Thyroid gland (tissue), 4 donors: Measurements from ENCODE around the gene PLCL1. TPM values are rescaled to one million over a fixed set of nuclear protein-coding genes. Genes with fewer than 3 reads are reported as not detected.

ENCODE experiments used
- DNase-seq, 2 donors: peaks; one replicate each; pipeline ENCODE4 v3.0.0-alpha.2; 2019
- H3K27ac ChIP-seq, 3 donors: fragments of 200-600 bp; sonication (generic); 1 replicate in 2 of 3; 2 replicates in 1 of 3; pipeline ENCODE4 v1.5.1; 2016 to 2019; ENCODE audit warnings: mild to moderate bottlenecking in 1 of 3, moderate library complexity in 1 of 3
- H3K27me3 ChIP-seq: fragments of 200-600 bp; sonication (generic); one replicate; pipeline ENCODE4 v1.5.1; 2019
- H3K36me3 ChIP-seq, 2 donors: fragments of 200-600 bp; sonication (generic); one replicate each; pipeline ENCODE4 v1.5.1; 2016 to 2019
- H3K4me1 ChIP-seq, 2 donors: fragments of 200-600 bp; sonication (generic); one replicate each; pipeline ENCODE4 v1.5.1; 2017 to 2019
- H3K4me3 ChIP-seq, 3 donors: fragments of 200-600 bp; sonication (generic); replicated peaks in 1 of 3; 1 replicate in 2 of 3; 2 replicates in 1 of 3; pipeline ENCODE4 v1.5.1; 2016; ENCODE audit warnings: mild to moderate bottlenecking in 1 of 3
- H3K9me3 ChIP-seq: fragments of 200-600 bp; sonication (generic); one replicate; pipeline ENCODE4 v1.5.1; 2017
- POLR2A ChIP-seq, 2 donors: fragments of 450-650 bp; IDR thresholded peaks; one replicate each; pipeline ENCODE4 v1.6.1; 2017; ENCODE audit warnings: antibody characterized with exemption in 2 of 2, mild to moderate bottlenecking in 2 of 2, moderate library complexity in 1 of 2
- WGBS, 2 donors: methylation state at CpG; one replicate each; pipeline ENCODE4 v1.1.5; 2017; 5-methylcytosine and 5-hydroxymethylcytosine counted together
- intact Hi-C: fragments of 100-400 bp; cut with DNase I; formaldehyde crosslinking; loops from one replicate; pipeline ENCODE4 v1.15.1; 2023
- total RNA-seq, 4 donors: library from RNA; depleted of rRNA; stranded (reverse); fragments of >200 nt; gene quantifications; one replicate each; pipeline ENCODE4 v1.2.3, GENCODE V29; 2016
- TF ChIP-seq, protein P1 (sequence below), 6 experiments: fragments of 200-600 bp in 3 of 6; fragments of 450-650 bp in 3 of 6; sonication (generic) in 3 of 6; IDR thresholded peaks; one replicate each; pipeline ENCODE4 v1.5.1; 2016 to 2019; ENCODE audit warnings: antibody characterized with exemption in 6 of 6, mild to moderate bottlenecking in 2 of 6, inconsistent platforms in 1 of 6, moderate library complexity in 1 of 6

Gene PLCL1
- total RNA-seq, 4 donors from 2014 or later = 9.1 to 11.8 (median 9.9) TPM

DNA sequence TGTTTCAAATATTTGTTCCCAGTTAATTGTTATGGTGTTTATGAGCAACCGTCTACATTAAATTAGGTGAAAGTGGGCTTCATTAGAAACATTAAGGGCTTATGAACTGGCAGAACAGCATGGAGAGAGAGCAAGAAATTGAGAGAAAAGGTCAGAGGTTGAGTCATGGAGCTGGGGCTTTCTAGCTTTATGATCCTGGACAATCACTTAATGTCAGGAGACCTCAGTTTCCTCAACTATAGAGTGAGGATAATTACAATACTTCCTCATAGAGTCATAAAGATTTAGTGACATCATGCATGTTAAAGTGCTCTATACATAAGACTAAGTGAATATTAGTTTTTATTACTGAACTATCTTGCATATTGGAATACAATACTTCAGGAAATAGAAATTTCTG lies 83.9 kb downstream of the PLCL1 start:
- Histone ChIP-seq H3K4me3 (no peak overlapping the region), H3K27me3 (no peaks in the 10 kb centered on the region), H3K4me1 (no peaks in the 10 kb centered on the region), H3K27ac (no peak overlapping the region), H3K36me3 (no peaks in the 10 kb centered on the region), H3K9me3 (no peaks in the 10 kb centered on the region)
- no peak for TF ChIP-seq POLR2A (IDR thresholded peaks at IDR 0.05)
- TF ChIP-seq, protein P1, sequence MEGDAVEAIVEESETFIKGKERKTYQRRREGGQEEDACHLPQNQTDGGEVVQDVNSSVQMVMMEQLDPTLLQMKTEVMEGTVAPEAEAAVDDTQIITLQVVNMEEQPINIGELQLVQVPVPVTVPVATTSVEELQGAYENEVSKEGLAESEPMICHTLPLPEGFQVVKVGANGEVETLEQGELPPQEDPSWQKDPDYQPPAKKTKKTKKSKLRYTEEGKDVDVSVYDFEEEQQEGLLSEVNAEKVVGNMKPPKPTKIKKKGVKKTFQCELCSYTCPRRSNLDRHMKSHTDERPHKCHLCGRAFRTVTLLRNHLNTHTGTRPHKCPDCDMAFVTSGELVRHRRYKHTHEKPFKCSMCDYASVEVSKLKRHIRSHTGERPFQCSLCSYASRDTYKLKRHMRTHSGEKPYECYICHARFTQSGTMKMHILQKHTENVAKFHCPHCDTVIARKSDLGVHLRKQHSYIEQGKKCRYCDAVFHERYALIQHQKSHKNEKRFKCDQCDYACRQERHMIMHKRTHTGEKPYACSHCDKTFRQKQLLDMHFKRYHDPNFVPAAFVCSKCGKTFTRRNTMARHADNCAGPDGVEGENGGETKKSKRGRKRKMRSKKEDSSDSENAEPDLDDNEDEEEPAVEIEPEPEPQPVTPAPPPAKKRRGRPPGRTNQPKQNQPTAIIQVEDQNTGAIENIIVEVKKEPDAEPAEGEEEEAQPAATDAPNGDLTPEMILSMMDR (IDR thresholded peaks at IDR 0.05) = no peak
- intact Hi-C loops = no loop called here
- DNase-seq = no peak
- 91% methylated on average over 1 of the region's 1 CpG for WGBS, 2 donors

DNA sequence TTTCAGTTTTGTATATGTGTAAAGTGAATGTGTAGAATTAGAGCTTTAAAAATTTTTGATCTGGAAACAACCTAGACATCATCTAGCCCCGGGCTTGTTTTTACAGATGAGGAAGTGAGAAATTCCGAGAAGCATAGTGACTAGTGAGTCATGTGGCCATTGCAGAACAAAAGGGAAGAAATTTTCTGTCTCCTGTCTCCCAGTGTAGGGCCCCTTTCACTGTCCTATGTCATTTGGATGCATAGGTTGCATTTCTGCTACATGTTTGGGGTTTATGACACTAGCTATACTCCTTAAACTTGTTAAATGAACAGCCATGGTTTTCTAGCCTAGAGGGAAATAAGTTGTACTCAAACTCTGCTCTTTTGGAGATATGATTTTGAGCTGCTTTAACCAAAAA lies 84.6 kb downstream of the PLCL1 start:
- no peaks in the 10 kb centered on the region for H3K4me1 ChIP-seq
- no peaks in the 10 kb centered on the region for H3K36me3 ChIP-seq
- TF ChIP-seq, protein P1 (IDR thresholded peaks at IDR 0.05) = no peak
- no peak overlapping the region for H3K4me3 ChIP-seq
- H3K9me3 ChIP-seq = no peaks in the 10 kb centered on the region
- 52 to 57% methylated on average over 2 of the region's 2 CpGs for WGBS, 2 donors
- H3K27me3 ChIP-seq = no peaks in the 10 kb centered on the region
- intact Hi-C loops = no loop called here
- no peak for DNase-seq
- H3K27ac ChIP-seq = no peak overlapping the region

DNA sequence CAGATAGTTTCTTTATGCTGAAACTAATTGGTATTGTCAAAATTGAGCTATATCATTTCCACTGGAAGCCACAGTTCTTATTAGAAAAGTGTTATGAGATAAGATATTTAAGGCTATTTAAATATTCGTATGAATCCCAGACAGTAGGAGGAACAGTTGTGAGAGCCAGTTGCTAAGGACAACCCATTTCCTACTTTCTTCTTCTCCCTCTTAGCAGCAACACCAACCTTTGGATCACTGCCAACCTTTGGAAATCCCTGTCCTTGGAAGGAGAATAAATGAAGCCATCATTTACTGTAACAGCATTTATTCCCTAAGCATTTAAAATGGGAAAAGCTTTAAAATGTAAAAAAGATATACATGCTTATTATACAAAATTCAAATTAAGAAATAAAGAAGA lies 85.8 kb downstream of the PLCL1 start:
- H3K36me3 ChIP-seq = no peaks in the 10 kb centered on the region
- H3K9me3 ChIP-seq = no peaks in the 10 kb centered on the region
- TF ChIP-seq, protein P1 (IDR thresholded peaks at IDR 0.05) = no peak
- no peak for TF ChIP-seq POLR2A (IDR thresholded peaks at IDR 0.05)
- no peaks in the 10 kb centered on the region for H3K4me1 ChIP-seq
- WGBS, 2 donors = 38 to 49% methylated on average over 1 of the region's 1 CpG
- DNase-seq = no peak
- H3K4me3 ChIP-seq = no peak overlapping the region
- H3K27me3 ChIP-seq = no peaks in the 10 kb centered on the region
- no peak overlapping the region for H3K27ac ChIP-seq
- intact Hi-C loops = no loop called here

DNA sequence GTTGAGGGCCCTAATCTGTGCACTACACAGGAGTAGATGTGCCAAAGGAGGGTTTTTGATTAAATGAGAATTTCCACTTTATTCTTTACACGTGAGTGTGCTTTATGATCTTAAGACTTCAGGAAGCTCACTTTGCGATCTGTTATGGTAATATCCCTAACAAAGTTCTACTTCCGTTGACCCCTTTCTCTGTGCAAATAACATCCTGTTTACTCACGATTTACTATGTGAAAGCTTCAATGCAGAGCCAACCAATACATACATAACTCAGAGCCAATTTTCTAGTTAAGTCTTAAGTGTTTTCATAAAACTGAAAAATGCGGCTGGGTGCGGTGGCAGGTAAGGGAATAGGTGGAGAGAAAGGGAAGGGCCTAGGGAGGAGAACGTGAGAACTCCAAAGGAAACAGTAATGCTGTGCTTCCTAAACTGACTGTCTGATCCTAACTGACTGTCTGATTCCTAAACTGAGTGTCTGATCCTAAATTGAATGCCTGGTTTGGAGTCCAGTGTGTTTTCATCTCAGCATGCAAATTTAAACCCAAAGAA lies 87.6 kb downstream of the PLCL1 start:
- Histone ChIP-seq H3K4me3 (no peak overlapping the region), H3K36me3 (no peaks in the 10 kb centered on the region), H3K9me3 (no peaks in the 10 kb centered on the region), H3K4me1 (no peaks in the 10 kb centered on the region), H3K27me3 (no peaks in the 10 kb centered on the region), H3K27ac (no peak overlapping the region)
- intact Hi-C loops = no loop called here
- TF ChIP-seq POLR2A (IDR thresholded peaks at IDR 0.05) = no peak
- TF ChIP-seq, protein P1 (IDR thresholded peaks at IDR 0.05) = no peak
- 70 to 80% methylated on average over 7 of the region's 7 CpGs for WGBS, 2 donors
- DNase-seq = no peak

DNA sequence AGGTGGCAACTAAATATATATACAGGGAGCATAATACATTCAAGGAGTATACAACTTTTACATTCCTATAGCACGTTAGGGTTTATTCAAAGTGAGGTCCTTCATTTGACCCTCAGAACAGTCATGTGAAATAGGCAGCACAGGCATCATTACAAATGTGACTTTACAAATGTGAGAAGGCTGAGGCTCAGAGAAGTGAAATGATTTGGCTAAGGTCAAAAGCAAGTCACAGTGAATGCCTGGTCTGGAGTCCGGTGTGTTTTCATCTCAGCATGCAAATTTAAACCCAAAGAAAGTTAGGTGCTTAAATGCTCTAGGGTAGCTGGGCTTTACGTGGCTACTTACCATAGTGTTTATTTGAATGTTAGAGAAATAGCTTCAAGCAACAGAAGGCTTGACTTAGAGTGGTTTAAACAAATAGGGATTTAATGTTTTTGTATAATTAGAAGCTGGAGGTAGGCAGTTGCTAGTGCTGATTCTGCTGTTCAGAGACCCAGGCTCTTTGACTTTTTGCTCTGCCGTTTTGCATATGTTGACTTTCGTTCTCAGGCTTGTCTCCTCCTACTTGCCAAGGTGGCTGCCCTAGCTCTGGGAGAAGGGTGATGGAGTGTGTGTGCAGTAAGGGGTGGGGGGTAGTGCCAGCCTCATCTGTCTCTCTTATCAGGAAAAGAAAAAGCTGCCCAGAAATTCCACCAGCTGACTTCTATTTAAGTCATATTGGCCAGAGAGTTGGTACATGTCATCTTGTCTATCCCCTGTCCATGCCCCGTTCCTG lies 89.2 kb downstream of the PLCL1 start:
- Histone ChIP-seq H3K36me3 (no peaks in the 10 kb centered on the region), H3K27me3 (no peaks in the 10 kb centered on the region), H3K27ac (no peak overlapping the region), H3K9me3 (no peaks in the 10 kb centered on the region), H3K4me1 (no peaks in the 10 kb centered on the region), H3K4me3 (no peak overlapping the region)
- TF ChIP-seq POLR2A (IDR thresholded peaks at IDR 0.05) = no peak
- TF ChIP-seq, protein P1 (IDR thresholded peaks at IDR 0.05) = no peak
- no peak for DNase-seq
- intact Hi-C loops = no loop called here
- WGBS, 2 donors = 68 to 69% methylated on average over 6 of the region's 6 CpGs
